Neuronal stem cell (in vitro differentiated cells): Measurements from ENCODE around the gene TSEN34.
A peak's percentile ranks its signal among the peaks of the same experiment; 100 is the strongest.
"Not testable (repeated sequence)": the region's sequence is repeated elsewhere in the genome, so short reads cannot be mapped to it uniquely, and the experiment has no call there.

Experiments
- DNase-seq: peaks from one replicate; pipeline ENCODE4 v3.0.0-alpha.2; 2013; ENCODE audit warnings: low spot score
- H2AFZ ChIP-seq: one replicate; pipeline ENCODE4 v1.6.1; 2013; ENCODE audit warnings: mild to moderate bottlenecking, low read length, inconsistent platforms
- H2AK5ac ChIP-seq: 2 replicates; pipeline ENCODE4 v1.6.1; 2013; ENCODE audit warnings: low read depth, mild to moderate bottlenecking, inconsistent platforms, low read length, moderate library complexity, mixed read lengths
- H2BK120ac ChIP-seq: 2 replicates; pipeline ENCODE4 v1.6.1; 2013; ENCODE audit warnings: low read depth, mild to moderate bottlenecking, inconsistent platforms, low read length, moderate library complexity, mixed read lengths
- H2BK12ac ChIP-seq: one replicate; pipeline ENCODE4 v1.6.1; 2013; ENCODE audit warnings: low read length, inconsistent platforms
- H2BK15ac ChIP-seq: 2 replicates; pipeline ENCODE4 v1.6.1; 2013; ENCODE audit warnings: mild to moderate bottlenecking, low read length, inconsistent platforms, mixed read lengths
- H2BK5ac ChIP-seq: one replicate; pipeline ENCODE4 v1.6.1; 2013; ENCODE audit warnings: inconsistent platforms, mild to moderate bottlenecking, low read length, moderate library complexity
- H3K14ac ChIP-seq: one replicate; pipeline ENCODE4 v1.6.1; 2013; ENCODE audit warnings: low read length, inconsistent platforms
- H3K18ac ChIP-seq: 2 replicates; pipeline ENCODE4 v1.6.1; 2013; ENCODE audit warnings: low read length, inconsistent platforms
- H3K23ac ChIP-seq: 2 replicates; pipeline ENCODE4 v1.6.1; 2013; ENCODE audit warnings: low read depth, mild to moderate bottlenecking, mixed read lengths, low read length, inconsistent platforms; ENCODE audit not compliant: poor library complexity
- H3K27ac ChIP-seq: replicated peaks from 3 replicates; pipeline ENCODE4 v1.5.1; 2013; ENCODE audit warnings: low read length, inconsistent platforms
- H3K27me3 ChIP-seq, 3 experiments: 2 replicates each; pipeline ENCODE4 v1.6.1; 2013; ENCODE audit warnings: low read length in 3 of 3, mild to moderate bottlenecking in 2 of 3, inconsistent platforms in 1 of 3, low read depth in 1 of 3, mixed read lengths in 1 of 3, moderate library complexity in 1 of 3; ENCODE audit not compliant: control insufficient read depth in 3 of 3, insufficient read depth in 3 of 3
- H3K36me3 ChIP-seq, 2 donors: replicated peaks in 1 of 2; 2 replicates each; pipeline ENCODE4 v1.6.1; 2013; ENCODE audit warnings: low read length in 2 of 2; ENCODE audit not compliant: control insufficient read depth in 2 of 2, insufficient read depth in 2 of 2
- H3K4ac ChIP-seq: 2 replicates; pipeline ENCODE4 v1.6.1; 2013; ENCODE audit warnings: inconsistent platforms, mild to moderate bottlenecking, low read length, moderate library complexity
- H3K4me1 ChIP-seq, 2 donors: 1 replicate in 1 of 2; 2 replicates in 1 of 2; pipeline ENCODE4 v1.6.1; 2013; ENCODE audit warnings: low read length in 2 of 2, low read depth in 1 of 2; ENCODE audit not compliant: control insufficient read depth in 2 of 2, insufficient read depth in 1 of 2
- H3K4me2 ChIP-seq: one replicate; pipeline ENCODE4 v1.6.1; 2013; ENCODE audit warnings: mild to moderate bottlenecking, low read length, inconsistent platforms; ENCODE audit not compliant: insufficient read depth, poor library complexity, severe bottlenecking
- H3K4me3 ChIP-seq, 2 donors: 2 replicates each; pipeline ENCODE4 v1.5.1; 2013; ENCODE audit warnings: low read length in 2 of 2, mild to moderate bottlenecking in 2 of 2, inconsistent platforms in 1 of 2, moderate library complexity in 1 of 2
- H3K79me1 ChIP-seq: one replicate; pipeline ENCODE4 v1.6.1; 2013; ENCODE audit warnings: low read depth, mild to moderate bottlenecking, inconsistent platforms, low read length, moderate library complexity
- H3K9ac ChIP-seq: one replicate; pipeline ENCODE4 v1.6.1; 2013; ENCODE audit warnings: mild to moderate bottlenecking, low read depth, low read length, inconsistent platforms; ENCODE audit not compliant: poor library complexity
- H3K9me3 ChIP-seq, 2 donors: replicated peaks in 1 of 2; 2 replicates each; pipeline versions ENCODE3 to v1.6.1; 2013; ENCODE audit warnings: low read length in 2 of 2, mild to moderate bottlenecking in 2 of 2, inconsistent platforms in 1 of 2, low read depth in 1 of 2, mixed read lengths in 1 of 2, moderate library complexity in 1 of 2; ENCODE audit not compliant: control insufficient read depth in 2 of 2, insufficient read depth in 1 of 2
- H4K8ac ChIP-seq: one replicate; pipeline ENCODE4 v1.6.1; 2013; ENCODE audit warnings: low read depth, mild to moderate bottlenecking, inconsistent platforms, low read length, moderate library complexity
- H4K91ac ChIP-seq: one replicate; pipeline ENCODE4 v1.6.1; 2013; ENCODE audit warnings: low read length, low read depth, mild to moderate bottlenecking, inconsistent platforms; ENCODE audit not compliant: poor library complexity
- WGBS, 2 donors: extraction: QIAGEN DNeasy Blood & Tissue Kit; methylation state at CpG; one replicate each; pipeline ENCODE4 v1.1.7; 2013; ENCODE audit warnings: missing lambda C conversion rate in 2 of 2, mixed read lengths in 1 of 2; ENCODE audit not compliant: insufficient read length in 2 of 2, insufficient replicate concordance in 1 of 2; ENCODE audit errors: extremely low coverage in 2 of 2; 5-methylcytosine and 5-hydroxymethylcytosine counted together

The TSEN34 gene

DNA sequence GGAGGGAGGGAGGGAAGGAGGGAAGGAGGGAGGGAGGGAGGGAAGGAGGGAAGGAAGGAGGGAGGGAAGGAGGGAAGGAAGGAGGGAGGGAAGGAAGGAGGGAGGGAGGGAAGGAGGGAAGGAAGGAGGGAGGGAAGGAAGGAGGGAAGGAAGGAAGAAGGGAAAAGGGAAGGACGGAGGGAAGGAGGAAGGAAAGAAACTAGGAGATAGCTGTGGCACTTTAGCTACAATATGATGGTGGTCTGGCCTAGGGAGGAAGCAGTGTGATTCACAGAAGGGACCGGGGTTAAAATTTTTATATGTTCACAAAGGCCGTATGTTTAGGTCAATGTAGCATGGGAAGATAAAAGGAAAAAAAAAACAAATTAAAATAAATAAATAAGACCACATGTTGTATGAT lies 9.2 kb upstream of the TSEN34 start:
- not testable (repeated sequence) for H3K4me3 ChIP-seq, H3K9me3 ChIP-seq, H3K9ac ChIP-seq, H3K4me2 ChIP-seq, H2AK5ac ChIP-seq, H3K23ac ChIP-seq, H3K79me1 ChIP-seq, H2AFZ ChIP-seq, H4K8ac ChIP-seq, H2BK5ac ChIP-seq, H3K27ac ChIP-seq, H2BK12ac ChIP-seq, H3K18ac ChIP-seq, H2BK15ac ChIP-seq, H3K27me3 ChIP-seq, H3K14ac ChIP-seq, H2BK120ac ChIP-seq, H3K4ac ChIP-seq, DNase-seq, H4K91ac ChIP-seq
- Histone ChIP-seq H3K4me1 (peaks cover 8 to 23% of the 10 kb centered on the region in 2 donors), H3K36me3 (peaks cover 32 to 55% of the 10 kb centered on the region in 2 donors)
- no CpG with 5 or more reads among the region's 3 CpGs for WGBS, 2 donors

DNA sequence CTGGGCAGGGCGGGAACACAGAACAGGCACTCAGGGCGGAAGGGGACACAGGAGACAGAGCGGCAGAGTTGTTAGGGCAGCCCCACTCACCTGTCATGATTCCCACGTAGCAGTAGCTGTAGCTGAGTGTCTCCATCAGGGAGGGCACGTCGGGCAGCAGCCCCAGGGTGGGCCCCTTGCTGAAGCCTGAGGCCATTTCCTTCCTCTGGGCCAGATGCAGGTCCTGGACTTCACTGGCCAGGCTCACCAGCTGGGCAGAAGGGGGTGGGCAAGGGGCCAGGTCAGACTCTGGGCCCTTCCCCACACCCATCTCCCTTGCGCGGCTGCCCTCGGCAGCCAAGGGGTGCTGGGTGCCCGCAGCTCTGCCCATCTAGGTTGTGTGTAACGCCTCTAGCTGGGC lies 7.7 kb upstream of the TSEN34 start:
- Histone ChIP-seq H2BK12ac (no peak overlapping the region), H3K27me3 (no peaks in the 10 kb centered on the region), H2AK5ac (no peak overlapping the region), H3K23ac (peak overlapping the region; percentile 90), H2BK15ac (no peak overlapping the region), H3K4me1 (peaks cover 12 to 21% of the 10 kb centered on the region in 2 donors), H3K79me1 (peaks cover 9% of the 10 kb centered on the region), H2AFZ (no peak overlapping the region), H3K14ac (no peak overlapping the region), H3K4ac (no peak overlapping the region), H3K9ac (peak overlapping the region; percentile 61), H3K36me3 (peaks cover 30 to 55% of the 10 kb centered on the region in 2 donors), H3K4me2 (no peak overlapping the region), H3K9me3 (no peaks in the 10 kb centered on the region), H2BK5ac (no peak overlapping the region), H3K4me3 (peak overlapping the region in 1 of 2 donors; percentile 8), H2BK120ac (no peak overlapping the region), H4K91ac (no peak overlapping the region), H3K18ac (no peak overlapping the region), H3K27ac (no peak overlapping the region), H4K8ac (no peak overlapping the region)
- DNase-seq = no peak
- no CpG with 5 or more reads among the region's 11 CpGs for WGBS, 2 donors

DNA sequence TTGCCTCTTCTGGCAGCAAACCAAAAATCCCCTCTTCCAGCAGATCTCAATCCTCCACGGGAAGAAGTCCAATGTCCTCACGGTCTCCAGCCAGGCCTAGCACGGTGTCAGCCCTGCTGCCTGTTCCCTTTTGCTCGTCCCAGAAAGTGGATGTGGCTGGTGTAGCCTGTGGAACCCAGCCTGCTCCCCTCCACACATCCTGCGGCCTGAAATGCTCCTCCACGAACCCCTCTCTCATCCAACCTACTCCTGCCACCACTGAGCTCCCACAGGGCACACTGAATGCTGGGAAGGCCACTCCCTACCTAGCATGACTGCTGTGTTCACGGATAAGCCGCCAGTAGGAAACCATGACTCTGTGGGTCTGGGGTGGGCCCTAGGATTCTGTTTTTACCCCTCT lies 4.8 kb upstream of the TSEN34 start:
- peak overlapping the region in 1 of 2 donors; percentile 36 for H3K4me3 ChIP-seq
- H3K27ac ChIP-seq = no peak overlapping the region
- no CpG with 5 or more reads among the region's 8 CpGs for WGBS, 2 donors
- H3K18ac ChIP-seq = no peak overlapping the region
- H3K9ac ChIP-seq = peak overlapping the region; percentile 50
- no peak overlapping the region for H3K23ac ChIP-seq
- H3K4ac ChIP-seq = no peak overlapping the region
- H2BK120ac ChIP-seq = no peak overlapping the region
- H4K91ac ChIP-seq = no peak overlapping the region
- H3K36me3 ChIP-seq = peaks cover 18 to 38% of the 10 kb centered on the region in 2 donors
- no peaks in the 10 kb centered on the region for H3K27me3 ChIP-seq
- peaks cover 0 to 4% of the 10 kb centered on the region in 2 donors for H3K4me1 ChIP-seq
- H2BK12ac ChIP-seq = no peak overlapping the region
- H3K14ac ChIP-seq = no peak overlapping the region
- no peak overlapping the region for H2BK15ac ChIP-seq
- no peak overlapping the region for H3K4me2 ChIP-seq
- H3K79me1 ChIP-seq = peaks cover 11% of the 10 kb centered on the region
- H2AK5ac ChIP-seq = no peak overlapping the region
- H2BK5ac ChIP-seq = no peak overlapping the region
- H3K9me3 ChIP-seq = no peaks in the 10 kb centered on the region
- DNase-seq = no peak
- H2AFZ ChIP-seq = no peak overlapping the region
- no peak overlapping the region for H4K8ac ChIP-seq

DNA sequence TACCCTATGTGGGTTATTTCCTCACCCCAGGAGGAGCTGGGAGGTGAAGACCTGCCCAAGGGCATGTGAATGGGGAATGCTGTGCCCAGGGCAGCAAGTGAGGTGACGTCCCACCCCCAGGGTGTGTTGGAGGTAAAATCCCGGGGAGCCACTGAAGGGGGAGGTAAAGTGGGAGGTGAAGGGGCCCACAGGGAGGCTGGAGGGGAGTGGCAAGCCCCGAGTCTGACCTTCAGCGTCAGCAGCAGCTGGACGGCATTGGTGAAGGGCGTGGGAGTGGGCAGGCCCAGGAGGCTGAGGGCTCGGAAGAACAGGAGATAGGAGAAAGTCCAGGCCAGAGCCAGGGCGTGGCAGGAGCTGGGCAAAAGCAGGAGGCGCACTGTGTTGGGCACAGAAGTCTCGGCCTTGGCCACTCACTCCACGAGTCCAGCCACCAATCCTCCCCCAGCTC lies 4.2 kb upstream of the TSEN34 start:
- Histone ChIP-seq H2AK5ac (peak overlapping the region; percentile 47), H4K91ac (no peak overlapping the region), H3K36me3 (peaks cover 18 to 38% of the 10 kb centered on the region in 2 donors), H3K27ac (no peak overlapping the region), H3K4me2 (no peak overlapping the region), H3K4ac (no peak overlapping the region), H3K23ac (no peak overlapping the region), H3K79me1 (peaks cover 14% of the 10 kb centered on the region), H3K27me3 (no peaks in the 10 kb centered on the region), H2BK120ac (no peak overlapping the region), H3K18ac (no peak overlapping the region), H3K9me3 (no peaks in the 10 kb centered on the region), H3K4me1 (peaks cover 5% of the 10 kb centered on the region in 2 donors), H3K9ac (peak overlapping the region; percentile 67), H2AFZ (no peak overlapping the region), H2BK15ac (no peak overlapping the region), H2BK5ac (no peak overlapping the region), H3K4me3 (no peak overlapping the region), H4K8ac (no peak overlapping the region), H3K14ac (no peak overlapping the region), H2BK12ac (no peak overlapping the region)
- WGBS, 2 donors = no CpG with 5 or more reads among the region's 11 CpGs
- no peak for DNase-seq
